WTC11 (cell line): Measurements from ENCODE around the gene PPP2R3A. TPM values are rescaled to one million over a fixed set of nuclear protein-coding genes. Genes with fewer than 3 reads are reported as not detected.
A peak's percentile ranks its signal among the peaks of the same experiment; 100 is the strongest.

Source experiments
- ATAC-seq: fragments of 200-7000 bp; cut with Tn5 transposase; 2 replicates; pipeline ENCODE4 v1.10.0; 2021; ENCODE audit warnings: mild to moderate bottlenecking, moderate library complexity
- CTCF ChIA-PET: fragments of 300-600 bp; sonication (Branson Sonifier 250); formaldehyde crosslinking; loops from one replicate; lab custom pipeline; 2021; ENCODE audit warnings: antibody characterized with exemption; lab: Charles Lee
- POLR2A ChIA-PET: fragments of 350-600 bp; sonication (Branson Sonifier 250); formaldehyde crosslinking; loops from one replicate; lab custom pipeline; 2021; ENCODE audit warnings: antibody characterized with exemption; lab: Charles Lee
- DNase-seq: peaks from one replicate; pipeline ENCODE4 v3.0.0; 2021; ENCODE audit warnings: low spot score
- H3K27ac Mint-ChIP-seq: 2 replicates; pipeline ENCODE4 v1.8.0; 2021; ENCODE audit warnings: mixed read lengths
- H3K27me3 Mint-ChIP-seq: 2 replicates; pipeline ENCODE4 v1.8.0; 2021; ENCODE audit warnings: low read depth, mild to moderate bottlenecking, moderate library complexity, mixed read lengths
- H3K36me3 Mint-ChIP-seq: 2 replicates; pipeline ENCODE4 v1.8.0; 2021; ENCODE audit warnings: mixed read lengths
- H3K4me1 Mint-ChIP-seq: 2 replicates; pipeline ENCODE4 v1.8.0; 2022; ENCODE audit warnings: mixed read lengths
- H3K4me3 Mint-ChIP-seq: 2 replicates; pipeline ENCODE4 v1.8.0; 2021; ENCODE audit warnings: mild to moderate bottlenecking, moderate library complexity, mixed read lengths
- H3K9me3 Mint-ChIP-seq: 2 replicates; pipeline ENCODE4 v1.8.0; 2021; ENCODE audit warnings: mixed read lengths
- CDX4 ChIP-seq: fragments of 250-450 bp; sonication (Bioruptor Pico); IDR thresholded peaks from 2 replicates; pipeline ENCODE4 v1.9.0; 2021; ENCODE audit warnings: moderate library complexity, mild to moderate bottlenecking, inconsistent platforms, borderline replicate concordance
- CREB1 ChIP-seq: sonication (generic); formaldehyde crosslinking; IDR thresholded peaks from 2 replicates; pipeline ENCODE4 v1.8.0; 2023; ENCODE audit warnings: mild to moderate bottlenecking, missing genetic modification reagents
- ETV6 ChIP-seq: sonication (generic); formaldehyde crosslinking; IDR thresholded peaks from 2 replicates; pipeline ENCODE4 v1.8.1; 2022; ENCODE audit warnings: mild to moderate bottlenecking, missing genetic modification reagents
- FOXK1 ChIP-seq: sonication (generic); formaldehyde crosslinking; IDR thresholded peaks from 2 replicates; pipeline ENCODE4 v1.8.0; 2022; ENCODE audit warnings: mild to moderate bottlenecking, moderate library complexity, missing genetic modification reagents
- IRF1 ChIP-seq: sonication (generic); formaldehyde crosslinking; IDR thresholded peaks from 2 replicates; pipeline ENCODE4 v1.8.0; 2023; ENCODE audit warnings: missing genetic modification reagents
- MLX ChIP-seq: sonication (generic); formaldehyde crosslinking; IDR thresholded peaks from 2 replicates; pipeline ENCODE4 v1.8.1; 2023; ENCODE audit warnings: mild to moderate bottlenecking, missing genetic modification reagents, moderate library complexity
- NFYB ChIP-seq: sonication (generic); formaldehyde crosslinking; conservative IDR thresholded peaks from 2 replicates; pipeline ENCODE4 v1.8.0; 2022; ENCODE audit warnings: low read depth, missing genetic modification reagents
- OVOL2 ChIP-seq: fragments of 250-450 bp; sonication (Bioruptor Pico); IDR thresholded peaks from 2 replicates; pipeline ENCODE4 v1.9.0; 2021; ENCODE audit warnings: mild to moderate bottlenecking, borderline replicate concordance
- RELA ChIP-seq: sonication (generic); formaldehyde crosslinking; IDR thresholded peaks from 2 replicates; pipeline ENCODE4 v1.8.1; 2022; ENCODE audit warnings: missing genetic modification reagents, mild to moderate bottlenecking, borderline replicate concordance
- SMAD3 ChIP-seq: sonication (generic); formaldehyde crosslinking; IDR thresholded peaks from 2 replicates; pipeline ENCODE4 v1.8.0; 2022; ENCODE audit warnings: missing genetic modification reagents, mild to moderate bottlenecking, borderline replicate concordance
- TCF7 ChIP-seq: sonication (generic); formaldehyde crosslinking; IDR thresholded peaks from 2 replicates; pipeline ENCODE4 v1.8.0; 2022; ENCODE audit warnings: mild to moderate bottlenecking, low read depth, missing genetic modification reagents, moderate library complexity
- ZNF121 ChIP-seq: sonication (generic); formaldehyde crosslinking; IDR thresholded peaks from 2 replicates; pipeline ENCODE4 v1.8.0; 2023; ENCODE audit warnings: missing genetic modification reagents
- ZNF281 ChIP-seq: sonication (generic); formaldehyde crosslinking; IDR thresholded peaks from 2 replicates; pipeline ENCODE4 v1.8.0; 2023; ENCODE audit warnings: mild to moderate bottlenecking, missing genetic modification reagents
- ZNF317 ChIP-seq: sonication (generic); formaldehyde crosslinking; IDR thresholded peaks from 2 replicates; pipeline ENCODE4 v1.8.1; 2023; ENCODE audit warnings: low read depth, mild to moderate bottlenecking, moderate library complexity, missing genetic modification reagents, borderline replicate concordance
- total RNA-seq: library from RNA; stranded (reverse); gene quantifications from 3 replicates; pipeline ENCODE4 v1.2.3, GENCODE V29; 2021
- TF ChIP-seq, protein P1 (sequence below): sonication (generic); formaldehyde crosslinking; IDR thresholded peaks from 2 replicates; pipeline ENCODE4 v1.8.0; 2022; ENCODE audit warnings: mild to moderate bottlenecking, missing genetic modification reagents
- TF ChIP-seq, protein P2 (sequence below): sonication (generic); formaldehyde crosslinking; IDR thresholded peaks from 2 replicates; pipeline ENCODE4 v1.8.1; 2023; ENCODE audit warnings: mild to moderate bottlenecking, missing genetic modification reagents
- TF ChIP-seq, protein P3 (sequence below): sonication (generic); formaldehyde crosslinking; IDR thresholded peaks from 2 replicates; pipeline ENCODE4 v1.8.1; 2023; ENCODE audit warnings: mild to moderate bottlenecking, missing genetic modification reagents, borderline replicate concordance
- TF ChIP-seq, protein P4 (sequence below): sonication (generic); formaldehyde crosslinking; IDR thresholded peaks from 2 replicates; pipeline ENCODE4 v1.8.0; 2022; ENCODE audit warnings: mild to moderate bottlenecking, missing genetic modification reagents

The PPP2R3A gene
- total RNA-seq, 1 experiment from 2014 or later: 13.1 TPM

GRCh38 chr3:136038668-136039067, 73.1 kb downstream of the PPP2R3A start:
- Mint-ChIP-seq H3K4me1 (peaks cover 8% of the 10 kb centered on the region), H3K27me3 (no peaks in the 10 kb centered on the region), H3K36me3 (no peaks in the 10 kb centered on the region), H3K4me3 (no peak overlapping the region), H3K27ac (no peak overlapping the region)
- DNase-seq (no peak), ATAC-seq (no peak)
- POLR2A ChIA-PET: no interaction called here
- CTCF ChIA-PET: no interaction called here
- no peak for TF ChIP-seq ZNF317
- no peak for TF ChIP-seq NFYB (CRISPR knock-in tag)
- no peak for TF ChIP-seq ZNF281 (CRISPR knock-in tag)
- TF ChIP-seq, protein P1, sequence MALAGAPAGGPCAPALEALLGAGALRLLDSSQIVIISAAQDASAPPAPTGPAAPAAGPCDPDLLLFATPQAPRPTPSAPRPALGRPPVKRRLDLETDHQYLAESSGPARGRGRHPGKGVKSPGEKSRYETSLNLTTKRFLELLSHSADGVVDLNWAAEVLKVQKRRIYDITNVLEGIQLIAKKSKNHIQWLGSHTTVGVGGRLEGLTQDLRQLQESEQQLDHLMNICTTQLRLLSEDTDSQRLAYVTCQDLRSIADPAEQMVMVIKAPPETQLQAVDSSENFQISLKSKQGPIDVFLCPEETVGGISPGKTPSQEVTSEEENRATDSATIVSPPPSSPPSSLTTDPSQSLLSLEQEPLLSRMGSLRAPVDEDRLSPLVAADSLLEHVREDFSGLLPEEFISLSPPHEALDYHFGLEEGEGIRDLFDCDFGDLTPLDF (CRISPR knock-in tag): no peak
- no peak for TF ChIP-seq FOXK1 (CRISPR knock-in tag)
- no peak for TF ChIP-seq TCF7 (CRISPR knock-in tag)
- TF ChIP-seq, all 79 proteins: peak for 0
- H3K9me3 Mint-ChIP-seq: no peaks in the 10 kb centered on the region

GRCh38 chr3:136042608-136043221, 77.2 kb downstream of the PPP2R3A start:
- CTCF ChIA-PET: interaction anchor here (0.6 to 3.6 kb wide), 40 partner anchors 10 to 971 kb away, joined by 3 to 95 read pairs (median 4); partner anchors contain the start of gene PPP2R3A
- Mint-ChIP-seq H3K36me3 (peaks cover 10% of the 10 kb centered on the region), H3K27ac (no peak overlapping the region), H3K9me3 (no peaks in the 10 kb centered on the region), H3K4me3 (no peak overlapping the region), H3K27me3 (no peaks in the 10 kb centered on the region), H3K4me1 (peaks cover 8% of the 10 kb centered on the region)
- DNase-seq (no peak), ATAC-seq (peak; percentile 46; the same call in 1 of the 2 replicates)
- TF ChIP-seq IRF1: no peak
- TF ChIP-seq ZNF121 (CRISPR knock-in tag): no peak
- TF ChIP-seq, protein P2, sequence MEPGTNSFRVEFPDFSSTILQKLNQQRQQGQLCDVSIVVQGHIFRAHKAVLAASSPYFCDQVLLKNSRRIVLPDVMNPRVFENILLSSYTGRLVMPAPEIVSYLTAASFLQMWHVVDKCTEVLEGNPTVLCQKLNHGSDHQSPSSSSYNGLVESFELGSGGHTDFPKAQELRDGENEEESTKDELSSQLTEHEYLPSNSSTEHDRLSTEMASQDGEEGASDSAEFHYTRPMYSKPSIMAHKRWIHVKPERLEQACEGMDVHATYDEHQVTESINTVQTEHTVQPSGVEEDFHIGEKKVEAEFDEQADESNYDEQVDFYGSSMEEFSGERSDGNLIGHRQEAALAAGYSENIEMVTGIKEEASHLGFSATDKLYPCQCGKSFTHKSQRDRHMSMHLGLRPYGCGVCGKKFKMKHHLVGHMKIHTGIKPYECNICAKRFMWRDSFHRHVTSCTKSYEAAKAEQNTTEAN: no peak
- TF ChIP-seq OVOL2 (CRISPR knock-in tag): no peak
- TF ChIP-seq CREB1: no peak
- no peak for TF ChIP-seq MLX
- TF ChIP-seq SMAD3 (CRISPR knock-in tag): no peak
- TF ChIP-seq, protein P3, sequence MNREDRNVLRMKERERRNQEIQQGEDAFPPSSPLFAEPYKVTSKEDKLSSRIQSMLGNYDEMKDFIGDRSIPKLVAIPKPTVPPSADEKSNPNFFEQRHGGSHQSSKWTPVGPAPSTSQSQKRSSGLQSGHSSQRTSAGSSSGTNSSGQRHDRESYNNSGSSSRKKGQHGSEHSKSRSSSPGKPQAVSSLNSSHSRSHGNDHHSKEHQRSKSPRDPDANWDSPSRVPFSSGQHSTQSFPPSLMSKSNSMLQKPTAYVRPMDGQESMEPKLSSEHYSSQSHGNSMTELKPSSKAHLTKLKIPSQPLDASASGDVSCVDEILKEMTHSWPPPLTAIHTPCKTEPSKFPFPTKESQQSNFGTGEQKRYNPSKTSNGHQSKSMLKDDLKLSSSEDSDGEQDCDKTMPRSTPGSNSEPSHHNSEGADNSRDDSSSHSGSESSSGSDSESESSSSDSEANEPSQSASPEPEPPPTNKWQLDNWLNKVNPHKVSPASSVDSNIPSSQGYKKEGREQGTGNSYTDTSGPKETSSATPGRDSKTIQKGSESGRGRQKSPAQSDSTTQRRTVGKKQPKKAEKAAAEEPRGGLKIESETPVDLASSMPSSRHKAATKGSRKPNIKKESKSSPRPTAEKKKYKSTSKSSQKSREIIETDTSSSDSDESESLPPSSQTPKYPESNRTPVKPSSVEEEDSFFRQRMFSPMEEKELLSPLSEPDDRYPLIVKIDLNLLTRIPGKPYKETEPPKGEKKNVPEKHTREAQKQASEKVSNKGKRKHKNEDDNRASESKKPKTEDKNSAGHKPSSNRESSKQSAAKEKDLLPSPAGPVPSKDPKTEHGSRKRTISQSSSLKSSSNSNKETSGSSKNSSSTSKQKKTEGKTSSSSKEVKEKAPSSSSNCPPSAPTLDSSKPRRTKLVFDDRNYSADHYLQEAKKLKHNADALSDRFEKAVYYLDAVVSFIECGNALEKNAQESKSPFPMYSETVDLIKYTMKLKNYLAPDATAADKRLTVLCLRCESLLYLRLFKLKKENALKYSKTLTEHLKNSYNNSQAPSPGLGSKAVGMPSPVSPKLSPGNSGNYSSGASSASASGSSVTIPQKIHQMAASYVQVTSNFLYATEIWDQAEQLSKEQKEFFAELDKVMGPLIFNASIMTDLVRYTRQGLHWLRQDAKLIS (CRISPR knock-in tag): no peak
- TF ChIP-seq, protein P4, sequence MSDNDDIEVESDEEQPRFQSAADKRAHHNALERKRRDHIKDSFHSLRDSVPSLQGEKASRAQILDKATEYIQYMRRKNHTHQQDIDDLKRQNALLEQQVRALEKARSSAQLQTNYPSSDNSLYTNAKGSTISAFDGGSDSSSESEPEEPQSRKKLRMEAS: no peak
- no peak for TF ChIP-seq RELA (CRISPR knock-in tag)
- TF ChIP-seq CDX4: no peak
- no peak for TF ChIP-seq ETV6 (CRISPR knock-in tag)
- POLR2A ChIA-PET: no interaction called here
